Fibroblast of skin of abdomen (primary cell): ENCODE measurements around the gene UGT2B7. TPM values are rescaled to one million over a fixed set of nuclear protein-coding genes. Genes with fewer than 3 reads are reported as not detected.
"Not testable (repeated sequence)": the region's sequence is repeated elsewhere in the genome, so short reads cannot be mapped to it uniquely, and the experiment has no call there.

ENCODE experiments used
- DNase-seq: peaks from one replicate; pipeline ENCODE4 v3.0.0-alpha.2; 2013
- polyA plus RNA-seq, 2 experiments: library from polyadenylated mRNA; unstranded; fragments of 120-200 nt; gene quantifications; one replicate each; pipeline ENCODE4 v1.2.1, GENCODE V29; 2013; ENCODE audit not compliant: insufficient read length in 2 of 2

The UGT2B7 gene
- not detected for polyA plus RNA-seq (2013, experiment 1 of 2; ENCODE audit: insufficient read length)
- polyA plus RNA-seq (2013, experiment 2 of 2; ENCODE audit: insufficient read length): not detected

GRCh38 chr4:69096111-69096656 is at the start of gene UGT2B7:
Gene UGT2B7 (plus strand): TSS chr4:69096474. CDS start chr4:69096521, 47 bp downstream.
- DNase-seq: no peak

- no peak for DNase-seq
Measured at GRCh38 chr4:69049860-69050259, 46.4 kb upstream of the UGT2B7 start.

- not testable (repeated sequence) for DNase-seq
Measured at GRCh38 chr4:69050853-69051575, 45.3 kb upstream of the UGT2B7 start.

- DNase-seq: no peak
Measured at GRCh38 chr4:69051576-69051943, 44.7 kb upstream of the UGT2B7 start.

- not testable (repeated sequence) for DNase-seq
Measured at GRCh38 chr4:69053309-69053885, 42.9 kb upstream of the UGT2B7 start.

- not testable (repeated sequence) for DNase-seq
Measured at GRCh38 chr4:69054033-69054432, 42.2 kb upstream of the UGT2B7 start.

GRCh38 chr4:69054578-69055200 is 41.6 kb upstream of the UGT2B7 start:
- DNase-seq: peak; percentile 60

- no peak for DNase-seq
Measured at GRCh38 chr4:69056150-69056549, 40.1 kb upstream of the UGT2B7 start.

- no peak for DNase-seq
Measured at GRCh38 chr4:69056921-69057550, 39.2 kb upstream of the UGT2B7 start.

GRCh38 chr4:69057620-69058409 is 38.5 kb upstream of the UGT2B7 start:
- DNase-seq: no peak

GRCh38 chr4:69058410-69059059 is 37.7 kb upstream of the UGT2B7 start:
- DNase-seq: no peak

- no peak for DNase-seq
Measured at GRCh38 chr4:69060651-69061308, 35.5 kb upstream of the UGT2B7 start.

- DNase-seq: no peak
Measured at GRCh38 chr4:69064391-69064790, 31.9 kb upstream of the UGT2B7 start.

- no peak for DNase-seq
Measured at GRCh38 chr4:69066945-69067344, 29.3 kb upstream of the UGT2B7 start.

- DNase-seq: no peak
Measured at GRCh38 chr4:69069085-69069484, 27.2 kb upstream of the UGT2B7 start.

GRCh38 chr4:69070590-69070989 is 25.7 kb upstream of the UGT2B7 start:
- DNase-seq: no peak

GRCh38 chr4:69071286-69071685 is 25.0 kb upstream of the UGT2B7 start:
- DNase-seq: no peak

- DNase-seq: no peak
Measured at GRCh38 chr4:69073375-69073774, 22.9 kb upstream of the UGT2B7 start.

- DNase-seq: peak; percentile 9
Measured at GRCh38 chr4:69075061-69075792, 21.0 kb upstream of the UGT2B7 start.

GRCh38 chr4:69078852-69079251 is 17.4 kb upstream of the UGT2B7 start:
- no peak for DNase-seq
